KG1 (cell line): Measurements from ENCODE around the gene CRY1.

Source experiments
- DNase-seq: peaks from one replicate; lab custom pipeline; 2025; lab: John Stamatoyannopoulos, UW

The CRY1 gene

GRCh38 chr12:107093417-107094182 is at the start of gene CRY1:
Gene CRY1 (minus strand): TSS chr12:107093549. CDS start chr12:107092961, 588 bp downstream.
- DNase-seq, result peak; percentile 89

- DNase-seq, result no peak
Measured at GRCh38 chr12:107139787-107140186, 46.4 kb upstream of the CRY1 start.

- DNase-seq, result no peak
Measured at GRCh38 chr12:107138990-107139389, 45.6 kb upstream of the CRY1 start.

- DNase-seq, result no peak
Measured at GRCh38 chr12:107135177-107135576, 41.8 kb upstream of the CRY1 start.

- DNase-seq, result peak; percentile 9
Measured at GRCh38 chr12:107134558-107134957, 41.2 kb upstream of the CRY1 start.

GRCh38 chr12:107133462-107133861 is 40.1 kb upstream of the CRY1 start:
- DNase-seq, result no peak

- DNase-seq, result peak; percentile 17
Measured at GRCh38 chr12:107131832-107132616, 38.7 kb upstream of the CRY1 start.

GRCh38 chr12:107130830-107131611 is 37.7 kb upstream of the CRY1 start:
- DNase-seq, result no peak

- no peak for DNase-seq
Measured at GRCh38 chr12:107129315-107129930, 36.1 kb upstream of the CRY1 start.

- no peak for DNase-seq
Measured at GRCh38 chr12:107127482-107128430, 34.4 kb upstream of the CRY1 start.

- peak; percentile 2 for DNase-seq
Measured at GRCh38 chr12:107126796-107127481, 33.6 kb upstream of the CRY1 start.

- no peak for DNase-seq
Measured at GRCh38 chr12:107125833-107126232, 32.5 kb upstream of the CRY1 start.

- no peak for DNase-seq
Measured at GRCh38 chr12:107122452-107122958, 29.2 kb upstream of the CRY1 start.

- no peak for DNase-seq
Measured at GRCh38 chr12:107119091-107119490, 25.7 kb upstream of the CRY1 start.

- DNase-seq, result no peak
Measured at GRCh38 chr12:107118624-107119023, 25.3 kb upstream of the CRY1 start.

GRCh38 chr12:107115119-107115518 is 21.8 kb upstream of the CRY1 start:
- DNase-seq, result no peak

- no peak for DNase-seq
Measured at GRCh38 chr12:107111314-107111713, 18.0 kb upstream of the CRY1 start.

GRCh38 chr12:107109726-107110719 is 16.7 kb upstream of the CRY1 start:
- no peak for DNase-seq

- no peak for DNase-seq
Measured at GRCh38 chr12:107108995-107109508, 15.7 kb upstream of the CRY1 start.
